Measurements from ENCODE around the gene MARVELD1.

The MARVELD1 gene

DNA sequence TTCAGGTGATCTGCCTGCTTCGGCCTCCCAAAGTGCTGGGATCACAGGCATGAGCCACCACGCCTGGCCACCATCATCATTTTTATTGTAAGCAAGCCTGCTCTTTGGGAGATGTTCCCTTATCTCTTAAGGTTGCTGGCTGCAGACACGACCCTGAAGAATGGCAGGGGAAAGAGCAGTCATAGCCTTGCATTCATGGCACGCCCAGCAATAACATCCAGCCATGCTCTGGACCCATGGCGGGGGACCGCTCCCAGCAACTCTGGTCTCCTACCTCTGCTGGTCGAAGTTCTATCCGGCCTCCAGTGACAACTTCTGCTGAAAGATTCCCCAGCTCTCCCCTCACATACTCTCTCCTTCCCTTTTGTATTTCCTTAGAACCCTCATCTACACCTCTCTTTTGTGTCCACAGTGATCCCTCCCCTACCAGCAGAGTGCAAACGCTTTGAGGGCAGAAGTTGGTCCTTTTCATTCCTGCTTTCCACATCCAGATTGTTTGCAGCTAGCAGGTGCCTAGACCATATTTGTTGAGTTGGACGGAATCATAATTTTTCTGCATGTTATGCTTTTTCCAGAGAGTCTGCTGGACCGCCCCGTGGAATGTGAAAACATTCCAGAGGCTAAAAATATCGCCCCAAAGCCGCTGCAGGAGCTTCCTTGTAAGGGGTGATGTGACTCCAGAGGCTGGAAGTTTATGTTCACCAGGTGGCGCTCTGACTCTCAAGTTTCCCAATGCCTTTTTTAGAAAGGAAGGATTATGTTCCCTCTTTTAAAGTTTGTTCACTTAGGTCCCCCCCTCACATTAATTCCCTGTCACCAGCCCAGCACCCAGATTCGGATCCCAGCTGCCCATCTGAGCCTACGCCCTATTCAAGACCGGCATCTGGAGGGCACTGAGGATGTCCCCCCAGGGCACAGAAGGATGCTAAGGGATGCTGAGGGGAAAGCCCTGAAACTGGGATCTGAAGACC lies 4.3 kb upstream of the MARVELD1 start:
- Histone ChIP-seq H3K27ac (peak overlapping the region; percentile 76 to 91), H3K4me3 (peak overlapping the region; percentile 20)
- DNase-seq (ENCODE audit: low spot score), result peak; percentile 91
- TF ChIP-seq, protein P1, sequence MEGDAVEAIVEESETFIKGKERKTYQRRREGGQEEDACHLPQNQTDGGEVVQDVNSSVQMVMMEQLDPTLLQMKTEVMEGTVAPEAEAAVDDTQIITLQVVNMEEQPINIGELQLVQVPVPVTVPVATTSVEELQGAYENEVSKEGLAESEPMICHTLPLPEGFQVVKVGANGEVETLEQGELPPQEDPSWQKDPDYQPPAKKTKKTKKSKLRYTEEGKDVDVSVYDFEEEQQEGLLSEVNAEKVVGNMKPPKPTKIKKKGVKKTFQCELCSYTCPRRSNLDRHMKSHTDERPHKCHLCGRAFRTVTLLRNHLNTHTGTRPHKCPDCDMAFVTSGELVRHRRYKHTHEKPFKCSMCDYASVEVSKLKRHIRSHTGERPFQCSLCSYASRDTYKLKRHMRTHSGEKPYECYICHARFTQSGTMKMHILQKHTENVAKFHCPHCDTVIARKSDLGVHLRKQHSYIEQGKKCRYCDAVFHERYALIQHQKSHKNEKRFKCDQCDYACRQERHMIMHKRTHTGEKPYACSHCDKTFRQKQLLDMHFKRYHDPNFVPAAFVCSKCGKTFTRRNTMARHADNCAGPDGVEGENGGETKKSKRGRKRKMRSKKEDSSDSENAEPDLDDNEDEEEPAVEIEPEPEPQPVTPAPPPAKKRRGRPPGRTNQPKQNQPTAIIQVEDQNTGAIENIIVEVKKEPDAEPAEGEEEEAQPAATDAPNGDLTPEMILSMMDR (IDR thresholded peaks at IDR 0.05), result peak; percentile 49

DNA sequence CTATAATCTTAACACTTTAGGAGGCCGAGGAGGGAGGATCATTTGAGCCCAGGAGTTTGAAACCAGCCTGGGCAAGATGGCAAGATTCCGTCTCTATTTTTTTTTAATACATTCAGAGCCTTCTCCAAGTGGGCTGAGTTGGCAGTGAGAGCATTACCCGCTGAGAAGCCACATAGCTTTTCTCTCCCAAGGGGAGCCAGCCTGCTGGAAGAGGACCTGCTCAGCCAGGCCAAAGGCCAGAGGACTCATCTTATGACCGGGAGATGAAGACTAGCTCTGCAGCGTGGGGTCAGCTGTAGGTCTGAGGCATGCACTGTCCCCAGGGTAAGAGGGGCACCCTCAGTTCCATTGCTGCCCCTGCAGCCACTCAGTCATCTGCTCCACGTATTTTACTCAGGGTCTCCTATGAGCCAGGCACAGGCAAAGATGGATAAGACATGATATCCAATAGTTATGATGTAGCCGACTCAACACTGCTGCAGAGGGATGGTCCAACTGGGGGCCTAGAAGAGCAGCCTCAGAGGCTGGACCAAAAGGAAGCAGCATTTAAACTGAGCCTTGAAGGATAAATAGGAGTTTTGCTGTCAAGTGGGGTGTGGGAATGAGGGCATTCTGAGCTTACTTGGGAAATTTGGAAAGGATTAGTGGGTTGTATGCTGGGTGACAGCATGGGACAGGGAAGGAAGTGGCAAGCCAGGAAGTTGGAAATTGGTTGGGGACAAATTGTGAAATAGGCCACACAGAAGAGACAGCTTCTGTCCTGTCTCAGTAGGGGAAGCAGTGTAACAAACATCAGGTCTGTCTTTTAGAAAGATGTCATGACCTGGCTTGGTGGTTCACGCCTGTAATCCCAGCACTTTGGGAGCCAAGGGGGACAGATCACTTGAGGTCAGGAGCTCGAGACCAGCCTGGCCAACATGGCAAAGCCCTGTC lies 1.6 kb upstream of the MARVELD1 start:
- TF ChIP-seq, protein P1 (IDR thresholded peaks at IDR 0.05), result no peak
- no peak for DNase-seq (ENCODE audit: low spot score)
- Histone ChIP-seq H3K27ac (peak overlapping the region; percentile 93 to 96), H3K4me3 (no peak overlapping the region)

DNA sequence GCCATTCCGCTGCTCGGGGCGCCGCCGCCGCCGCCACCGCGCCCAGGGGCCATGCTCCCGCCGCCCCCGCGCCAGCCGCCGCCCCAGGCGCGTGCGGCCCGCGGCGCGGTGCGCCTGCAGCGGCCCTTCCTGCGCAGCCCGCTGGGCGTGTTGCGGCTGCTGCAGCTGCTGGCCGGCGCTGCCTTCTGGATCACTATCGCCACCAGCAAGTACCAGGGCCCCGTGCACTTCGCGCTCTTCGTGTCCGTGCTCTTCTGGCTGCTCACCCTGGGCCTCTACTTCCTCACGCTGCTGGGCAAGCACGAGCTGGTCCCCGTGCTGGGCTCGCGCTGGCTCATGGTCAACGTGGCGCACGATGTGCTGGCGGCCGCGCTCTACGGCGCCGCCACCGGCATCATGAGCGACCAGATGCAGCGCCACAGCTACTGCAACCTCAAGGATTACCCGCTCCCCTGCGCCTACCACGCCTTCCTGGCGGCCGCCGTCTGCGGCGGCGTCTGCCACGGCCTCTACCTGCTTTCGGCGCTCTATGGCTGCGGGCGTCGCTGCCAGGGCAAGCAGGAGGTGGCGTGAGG lies 383 bp downstream of the MARVELD1 start:
- DNase-seq (ENCODE audit: low spot score), result peak; percentile 83
- peak overlapping the region; percentile 93 to 96 for H3K27ac ChIP-seq

DNA sequence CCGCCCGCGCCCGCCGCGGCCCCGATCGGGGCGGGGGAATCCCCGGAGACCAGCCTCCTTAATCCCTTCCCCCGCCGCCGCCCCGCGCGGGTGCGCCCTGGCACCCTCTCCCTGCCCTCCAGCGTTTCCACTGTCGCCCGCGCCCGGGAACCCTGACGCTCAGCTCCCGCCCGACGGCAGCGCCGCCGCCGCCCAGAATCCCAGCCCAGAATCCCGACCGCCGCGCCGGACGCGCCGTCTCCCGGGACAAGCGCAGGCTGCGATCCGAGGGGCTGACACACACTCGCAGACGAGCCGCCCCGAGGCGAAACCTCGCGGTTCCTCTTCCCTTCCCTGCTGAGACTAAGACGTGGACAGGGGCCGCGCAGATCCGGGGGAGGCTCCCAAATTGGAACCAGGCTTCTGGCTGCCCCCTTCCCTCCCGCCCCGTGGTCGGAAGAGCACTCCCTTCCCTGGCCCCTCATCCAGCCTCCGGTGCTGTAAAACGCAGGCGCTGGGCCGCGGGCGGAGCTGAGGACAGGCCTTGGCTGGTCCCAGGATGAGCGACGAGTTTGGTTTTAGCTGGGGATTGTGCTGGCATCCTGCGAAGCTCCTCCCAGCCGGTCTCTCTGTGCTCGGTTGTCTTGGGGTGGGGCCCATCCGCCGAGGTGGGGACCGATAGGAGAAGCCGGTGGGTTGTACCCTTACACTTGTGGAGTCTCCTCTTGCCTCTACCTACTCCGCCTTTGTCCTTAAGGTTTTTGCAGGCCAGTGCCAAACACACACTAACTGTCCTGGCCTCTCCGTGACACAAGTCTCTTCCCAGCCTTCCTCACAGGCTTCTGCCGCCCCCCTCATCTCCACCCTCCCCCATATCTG lies 1.1 kb downstream of the MARVELD1 start:
- DNase-seq (ENCODE audit: low spot score), result peak; percentile 92
- TF ChIP-seq, protein P1 (IDR thresholded peaks at IDR 0.05), result no peak
- Histone ChIP-seq H3K27ac (peak overlapping the region; percentile 93 to 96), H3K4me3 (peak overlapping the region; percentile 81)

More for the DNA sequence above, 383 bp downstream of the MARVELD1 start:
- TF ChIP-seq, protein P1 (IDR thresholded peaks at IDR 0.05), result no peak
- peak overlapping the region; percentile 81 for H3K4me3 ChIP-seq

DNA sequence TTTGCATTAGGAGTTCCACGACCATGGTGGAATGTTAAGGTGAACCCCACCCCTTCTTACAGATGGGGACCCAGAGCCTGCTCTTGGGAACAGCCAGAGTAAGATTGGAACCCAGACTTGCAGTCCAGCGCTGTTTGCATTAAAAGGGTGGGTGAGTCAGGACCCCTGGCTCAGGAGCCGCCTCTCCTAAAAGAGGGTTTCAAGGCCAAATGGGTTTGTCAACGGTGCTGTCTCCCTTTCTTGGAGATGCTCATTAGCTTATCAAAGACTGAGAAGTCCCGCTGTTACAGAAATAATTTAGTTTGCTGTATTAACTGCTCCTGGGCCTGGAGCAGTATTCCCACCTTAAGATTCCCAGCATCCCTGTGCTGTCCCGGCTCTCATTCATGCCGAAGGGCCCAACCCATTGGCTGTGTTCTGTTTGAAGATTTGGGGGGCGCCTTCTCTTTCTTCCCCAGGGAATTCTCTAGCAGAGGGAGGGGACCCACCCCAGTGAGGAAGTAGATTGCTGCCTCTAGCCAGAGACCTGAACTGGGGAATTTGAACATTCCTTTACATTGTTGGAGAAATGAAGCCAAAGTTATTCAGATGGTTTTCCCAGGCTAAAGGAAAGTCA lies 1.8 kb downstream of the MARVELD1 start:
- no peak for DNase-seq (ENCODE audit: low spot score)
- Histone ChIP-seq H3K4me3 (peak overlapping the region; percentile 81), H3K27ac (peak overlapping the region; percentile 93 to 96)
- TF ChIP-seq, protein P1 (IDR thresholded peaks at IDR 0.05), result no peak

Data from coronary artery (tissue), 2 donors.